BJ (cell line): ENCODE results near the gene SSBP4. TPM values are rescaled to one million over a fixed set of nuclear protein-coding genes. Genes with fewer than 3 reads are reported as not detected.

ENCODE experiments used
- CTCF ChIA-PET: fragments of 350-600 bp; formaldehyde crosslinking; extraction: SDS; loops from one replicate; lab custom pipeline; 2021; ENCODE audit warnings: antibody characterized with exemption, inconsistent platforms; lab: Yijun Ruan, JAX
- POLR2A ChIA-PET: fragments of 300-600 bp; sonication (Branson Sonifier 250); formaldehyde crosslinking; extraction: SDS; loops from one replicate; lab custom pipeline; 2021; ENCODE audit warnings: antibody characterized with exemption; lab: Charles Lee
- DNase-seq: peaks from one replicate; pipeline ENCODE4 v3.0.0-alpha.2; 2011; ENCODE audit warnings: low read depth
- H3K27me3 ChIP-seq: 2 replicates; pipeline ENCODE4 v1.6.0; 2011; ENCODE audit warnings: low read length; ENCODE audit not compliant: control insufficient read depth, insufficient read depth
- H3K36me3 ChIP-seq: 2 replicates; pipeline ENCODE4 v1.5.1; 2011; ENCODE audit warnings: low read length; ENCODE audit not compliant: control insufficient read depth, insufficient read depth
- H3K4me3 ChIP-seq: 2 replicates; pipeline ENCODE4 v1.5.1; 2011; ENCODE audit warnings: low read depth, mild to moderate bottlenecking, control low read depth, low read length
- polyA plus RNA-seq: library from polyadenylated mRNA; depleted of rRNA; stranded (reverse); fragments of >200 nt; gene quantifications from 2 replicates; pipeline ENCODE4 v1.2.3, GENCODE V29; 2011
- TF ChIP-seq, protein P1 (sequence below): IDR thresholded peaks from 2 replicates; pipeline ENCODE4 v1.5.1; 2011; ENCODE audit warnings: low read depth, mild to moderate bottlenecking, control low read depth, inconsistent platforms, low read length, moderate library complexity; ENCODE audit not compliant: insufficient read depth

SSBP4 gene
- polyA plus RNA-seq, 1 experiment: 24.1 TPM

DNA sequence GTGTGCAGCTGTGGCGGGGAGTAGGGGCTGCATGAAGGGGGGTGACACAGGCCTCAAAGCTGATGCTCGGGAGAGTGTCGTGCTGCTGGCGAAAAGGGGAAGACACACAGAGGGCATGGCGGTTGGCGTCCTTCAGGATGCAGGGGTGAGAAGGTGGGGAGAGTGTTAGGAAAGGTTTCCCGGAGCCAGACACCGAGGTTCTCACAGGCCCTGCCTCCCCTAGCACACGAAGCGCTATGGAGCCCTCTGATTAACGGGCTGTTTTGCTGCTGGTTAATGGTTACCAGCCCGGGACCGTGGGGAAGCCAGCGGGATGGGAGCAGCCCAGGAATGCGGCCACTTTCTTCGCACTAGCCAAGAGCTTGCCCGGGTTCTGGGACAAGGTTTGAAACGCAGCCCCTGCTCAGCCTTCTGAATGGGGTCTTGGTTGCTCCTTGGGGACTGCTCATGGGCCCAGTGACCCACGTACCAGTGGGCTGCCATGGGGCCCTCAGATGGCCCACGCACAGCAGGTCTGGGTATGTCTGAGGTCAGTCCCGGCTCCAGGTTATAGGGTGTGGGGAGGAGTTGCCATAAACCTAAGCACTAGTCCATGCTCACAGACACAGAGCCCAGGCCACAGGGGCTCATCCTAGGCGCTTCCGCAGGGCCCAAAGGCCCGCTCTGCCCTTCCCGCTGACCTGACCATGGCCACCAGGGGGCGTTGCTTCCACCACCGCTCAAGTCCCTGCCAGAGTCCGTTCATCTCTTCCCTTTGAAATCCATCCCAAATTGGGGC, 50.1 kb downstream of the SSBP4 start:
- Histone ChIP-seq H3K36me3 (peaks cover 33% of the 10 kb centered on the region), H3K4me3 (no peak overlapping the region), H3K27me3 (no peaks in the 10 kb centered on the region)
- ChIA-PET CTCF (interaction anchor here (0.6 to 2.7 kb wide), 20 partner anchors 9 to 378 kb away, joined by 3 to 35 read pairs (median 4); partner anchors contain the start of genes ELL, UBA52 and UPF1), POLR2A (no interaction called here)
- TF ChIP-seq, protein P1, sequence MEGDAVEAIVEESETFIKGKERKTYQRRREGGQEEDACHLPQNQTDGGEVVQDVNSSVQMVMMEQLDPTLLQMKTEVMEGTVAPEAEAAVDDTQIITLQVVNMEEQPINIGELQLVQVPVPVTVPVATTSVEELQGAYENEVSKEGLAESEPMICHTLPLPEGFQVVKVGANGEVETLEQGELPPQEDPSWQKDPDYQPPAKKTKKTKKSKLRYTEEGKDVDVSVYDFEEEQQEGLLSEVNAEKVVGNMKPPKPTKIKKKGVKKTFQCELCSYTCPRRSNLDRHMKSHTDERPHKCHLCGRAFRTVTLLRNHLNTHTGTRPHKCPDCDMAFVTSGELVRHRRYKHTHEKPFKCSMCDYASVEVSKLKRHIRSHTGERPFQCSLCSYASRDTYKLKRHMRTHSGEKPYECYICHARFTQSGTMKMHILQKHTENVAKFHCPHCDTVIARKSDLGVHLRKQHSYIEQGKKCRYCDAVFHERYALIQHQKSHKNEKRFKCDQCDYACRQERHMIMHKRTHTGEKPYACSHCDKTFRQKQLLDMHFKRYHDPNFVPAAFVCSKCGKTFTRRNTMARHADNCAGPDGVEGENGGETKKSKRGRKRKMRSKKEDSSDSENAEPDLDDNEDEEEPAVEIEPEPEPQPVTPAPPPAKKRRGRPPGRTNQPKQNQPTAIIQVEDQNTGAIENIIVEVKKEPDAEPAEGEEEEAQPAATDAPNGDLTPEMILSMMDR: peak; percentile 85
- DNase-seq: no peak

DNA sequence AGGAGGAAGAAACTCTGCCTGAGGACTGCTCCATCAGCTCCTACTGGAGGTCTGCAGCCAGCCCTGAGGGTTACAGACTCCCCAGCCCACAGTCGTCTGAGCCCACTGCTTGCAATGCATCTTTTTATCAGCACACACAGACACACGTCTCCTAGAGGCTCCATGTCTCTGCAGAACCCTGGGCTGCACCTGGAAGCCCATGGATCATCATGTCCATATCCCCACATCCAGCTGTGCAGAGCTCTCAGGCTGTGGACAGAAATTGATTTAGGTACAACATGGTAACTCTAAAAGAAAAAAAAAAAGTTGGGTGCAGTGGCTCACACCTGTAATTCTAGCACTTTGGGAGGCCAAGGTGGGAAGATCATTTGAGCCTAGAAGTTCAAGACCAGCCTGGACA, 51.6 kb downstream of the SSBP4 start:
- TF ChIP-seq, protein P1: no peak
- CTCF ChIA-PET: interaction anchor here (0.5 to 6.7 kb wide), 7 partner anchors 9 to 101 kb away, joined by 3 to 39 read pairs (median 3); partner anchors contain the start of gene UBA52
- DNase-seq: no peak
- Histone ChIP-seq H3K4me3 (no peak overlapping the region), H3K27me3 (no peaks in the 10 kb centered on the region), H3K36me3 (peaks cover 21% of the 10 kb centered on the region)
- POLR2A ChIA-PET: no interaction called here

DNA sequence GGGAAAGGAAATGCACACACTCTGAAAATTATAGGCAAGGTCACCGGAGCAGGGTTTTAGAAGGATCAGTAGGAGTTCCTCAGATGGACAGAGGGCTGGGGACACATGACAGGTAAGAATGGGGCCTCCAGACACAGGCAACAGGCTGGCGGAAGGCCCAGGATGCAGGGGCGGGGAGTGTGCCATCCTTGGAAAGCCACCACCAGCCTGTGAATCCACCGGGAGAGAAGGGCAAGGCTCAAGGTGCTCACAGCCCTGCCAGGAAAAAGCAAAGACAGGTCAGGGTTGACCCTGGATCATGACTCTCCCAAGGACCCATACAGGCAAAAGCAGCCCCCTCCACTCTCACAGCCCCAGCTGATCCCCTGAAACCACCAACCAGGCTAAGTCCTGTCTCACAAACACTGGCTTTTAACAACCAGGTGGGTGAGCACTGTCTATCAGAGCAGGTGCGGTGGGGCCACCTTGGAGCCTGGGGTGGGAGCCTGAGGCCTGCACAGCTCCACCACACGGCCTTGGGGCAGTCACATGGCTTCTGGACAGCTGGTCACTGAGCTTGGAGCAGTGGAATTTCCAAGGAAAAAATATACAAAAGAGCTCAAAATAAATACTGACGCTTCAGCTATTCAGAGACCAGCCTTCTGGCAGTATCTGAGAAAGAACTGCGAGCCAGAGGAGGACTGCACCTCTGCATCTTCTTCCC, 54.0 kb downstream of the SSBP4 start:
- TF ChIP-seq, protein P1: no peak
- H3K4me3 ChIP-seq: no peak overlapping the region
- H3K27me3 ChIP-seq: no peaks in the 10 kb centered on the region
- CTCF ChIA-PET: interaction anchor here (1.4 to 6.7 kb wide), 3 partner anchors 11 to 121 kb away, joined by 3 to 39 read pairs (median 5); partner anchors contain the start of gene REX1BD
- DNase-seq: no peak
- peaks cover 17% of the 10 kb centered on the region for H3K36me3 ChIP-seq
- POLR2A ChIA-PET: no interaction called here

DNA sequence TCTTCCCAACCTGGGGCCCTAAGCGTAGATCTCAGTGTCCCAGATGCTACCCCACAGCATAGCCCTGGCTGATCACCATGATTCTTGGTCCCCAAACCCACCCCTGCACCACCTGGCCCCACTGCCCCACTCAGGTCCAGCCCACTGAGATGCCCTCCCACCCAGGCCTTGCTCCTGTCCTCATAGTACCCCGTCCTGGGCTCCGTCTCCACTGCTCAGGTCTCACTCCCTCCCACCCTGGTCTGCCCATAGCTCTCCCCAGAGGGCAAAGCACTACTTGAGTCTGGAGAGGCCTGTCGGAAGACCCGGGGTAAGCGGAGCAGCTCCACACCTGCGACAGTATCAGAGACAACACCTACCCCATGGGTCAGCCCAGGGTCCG, 54.5 kb downstream of the SSBP4 start:
- H3K4me3 ChIP-seq: no peak overlapping the region
- DNase-seq: no peak
- H3K36me3 ChIP-seq: peaks cover 16% of the 10 kb centered on the region
- TF ChIP-seq, protein P1: no peak
- no peaks in the 10 kb centered on the region for H3K27me3 ChIP-seq
- ChIA-PET CTCF (interaction anchor here (1.4 to 6.7 kb wide), 3 partner anchors 12 to 120 kb away, joined by 3 to 39 read pairs (median 5); partner anchors contain the start of gene REX1BD), POLR2A (no interaction called here)

DNA sequence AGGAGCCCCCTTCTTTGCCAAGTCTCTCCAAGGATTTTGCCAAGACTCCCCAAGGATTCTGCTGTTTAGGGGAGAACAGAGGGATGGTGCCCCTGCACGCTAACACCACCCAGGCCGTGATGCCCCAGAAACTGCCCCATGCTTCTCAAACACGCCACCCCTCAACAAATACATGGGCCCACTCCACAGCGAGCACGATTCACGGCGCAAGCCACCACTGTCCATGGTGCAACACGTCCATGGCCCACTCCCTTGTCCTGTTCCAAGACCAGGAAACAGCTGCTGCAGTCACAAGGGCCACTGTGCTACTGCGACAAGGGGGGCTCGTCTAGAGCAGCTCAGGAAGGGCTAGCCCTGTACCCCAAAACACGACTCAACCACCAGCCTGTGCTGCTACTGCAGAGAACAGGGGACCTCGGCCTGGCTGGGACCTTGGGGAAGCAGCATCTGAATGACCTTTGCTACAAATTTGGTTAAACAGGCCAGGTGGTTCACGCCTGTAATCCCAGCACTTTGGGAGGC, 55.2 kb downstream of the SSBP4 start:
- TF ChIP-seq, protein P1: no peak
- ChIA-PET POLR2A (no interaction called here), CTCF (interaction anchor here (1.2 to 6.7 kb wide), 5 partner anchors 13 to 119 kb away, joined by 3 to 39 read pairs (median 5); no protein-coding TSS in a partner anchor)
- Histone ChIP-seq H3K27me3 (no peaks in the 10 kb centered on the region), H3K4me3 (no peak overlapping the region), H3K36me3 (peaks cover 10% of the 10 kb centered on the region)
- DNase-seq: no peak
